ENCODE data around the gene FYN.

The FYN gene

GRCh38 chr6:111880181-111880888 lies 7.1 kb upstream of the FYN start:
- DNase-seq (ENCODE audit: low read depth), result no peak

GRCh38 chr6:111875741-111876140 lies 2.5 kb upstream of the FYN start:
- DNase-seq (ENCODE audit: low read depth), result no peak

- peak; percentile 61 for DNase-seq (ENCODE audit: low read depth)
Measured at GRCh38 chr6:111874025-111874415, 768 bp upstream of the FYN start.

GRCh38 chr6:111872401-111873177 lies 663 bp downstream of the FYN start:
- peak; percentile 68 for DNase-seq (ENCODE audit: low read depth)

GRCh38 chr6:111871725-111872400 lies 1.4 kb downstream of the FYN start:
- no peak for DNase-seq (ENCODE audit: low read depth)

GRCh38 chr6:111871207-111871606 lies 2.0 kb downstream of the FYN start:
- peak; percentile 11 for DNase-seq (ENCODE audit: low read depth)

- DNase-seq (ENCODE audit: low read depth), result no peak
Measured at GRCh38 chr6:111870742-111871064, 2.5 kb downstream of the FYN start.

- no peak for DNase-seq (ENCODE audit: low read depth)
Measured at GRCh38 chr6:111870051-111870741, 3.1 kb downstream of the FYN start.

GRCh38 chr6:111866857-111867256 lies 6.4 kb downstream of the FYN start:
- no peak for DNase-seq (ENCODE audit: low read depth)

GRCh38 chr6:111865909-111866546 lies 7.2 kb downstream of the FYN start:
- no peak for DNase-seq (ENCODE audit: low read depth)

GRCh38 chr6:111865049-111865585 lies 8.1 kb downstream of the FYN start:
- no peak for DNase-seq (ENCODE audit: low read depth)

GRCh38 chr6:111864138-111865048 lies 8.9 kb downstream of the FYN start:
- no peak for DNase-seq (ENCODE audit: low read depth)

- DNase-seq (ENCODE audit: low read depth), result no peak
Measured at GRCh38 chr6:111862741-111863140, 10.5 kb downstream of the FYN start.

- no peak for DNase-seq (ENCODE audit: low read depth)
Measured at GRCh38 chr6:111862314-111862713, 10.9 kb downstream of the FYN start.

GRCh38 chr6:111861431-111861885 lies 11.8 kb downstream of the FYN start:
- DNase-seq (ENCODE audit: low read depth), result no peak

GRCh38 chr6:111858347-111858746 lies 14.9 kb downstream of the FYN start:
- DNase-seq (ENCODE audit: low read depth), result no peak

- no peak for DNase-seq (ENCODE audit: low read depth)
Measured at GRCh38 chr6:111857674-111858337, 15.4 kb downstream of the FYN start.

- DNase-seq (ENCODE audit: low read depth), result no peak
Measured at GRCh38 chr6:111855753-111856152, 17.5 kb downstream of the FYN start.

GRCh38 chr6:111854683-111855082 lies 18.6 kb downstream of the FYN start:
- no peak for DNase-seq (ENCODE audit: low read depth)

GRCh38 chr6:111852725-111853124 lies 20.5 kb downstream of the FYN start:
- DNase-seq (ENCODE audit: low read depth), result no peak
